ENCODE data around the gene CCDC171. TPM values are rescaled to one million over a fixed set of nuclear protein-coding genes. Genes with fewer than 3 reads are reported as not detected.

The CCDC171 gene
- total and polyA plus RNA-seq, 2 of the 13 experiments (the other 11 are each of a cell fraction or from before 2014, with no cell fraction given) = 0.95 to 2.5 TPM

- TF ChIP-seq ZNF275 (CRISPR knock-in tag; IDR thresholded peaks at IDR 0.05; ENCODE audit: borderline replicate concordance) = peak; percentile 64; the same call in 1 of the 2 replicates
- no peak for TF ChIP-seq PTBP1 (IDR thresholded peaks at IDR 0.05; ENCODE audit: low read depth, low read length, poor library complexity, severe bottlenecking)
- peak; percentile 43 for TF ChIP-seq DR1 (CRISPR knock-in tag; IDR thresholded peaks at IDR 0.05)
- peak; percentile 38; the same call in 1 of the 2 replicates for TF ChIP-seq FOXA3 (CRISPR knock-in tag; IDR thresholded peaks at IDR 0.05)
- TF ChIP-seq ZBTB49 (CRISPR knock-in tag; IDR thresholded peaks at IDR 0.05; ENCODE audit: borderline replicate concordance) = no peak
- 0 out of 2 replicates have a peak, but pooled peaks have one; percentile 47 for TF ChIP-seq PHF20 (CRISPR knock-in tag; IDR thresholded peaks at IDR 0.05)
- TF ChIP-seq ZBED4 (CRISPR knock-in tag; IDR thresholded peaks at IDR 0.05; ENCODE audit: borderline replicate concordance) = no peak
- TF ChIP-seq ZBTB42 (CRISPR knock-in tag; IDR thresholded peaks at IDR 0.05) = no peak
- no peak for TF ChIP-seq ELF3 (CRISPR knock-in tag; IDR thresholded peaks at IDR 0.05)
- TF ChIP-seq ZSCAN31 (CRISPR knock-in tag; IDR thresholded peaks at IDR 0.05; ENCODE audit: low read depth) = peak; percentile 88; the same call in 1 of the 2 replicates
- no peak for TF ChIP-seq STAT6 (CRISPR knock-in tag; IDR thresholded peaks at IDR 0.05; ENCODE audit: borderline replicate concordance)
- TF ChIP-seq ERF (CRISPR knock-in tag; IDR thresholded peaks at IDR 0.05) = peak; percentile 48; the same call in 1 of the 2 replicates
- TF ChIP-seq CSRNP2 (CRISPR knock-in tag; conservative IDR thresholded peaks at IDR 0.05; ENCODE audit: low read depth) = no peak
- TF ChIP-seq ZBTB43 (CRISPR knock-in tag; conservative IDR thresholded peaks at IDR 0.05) = peak; percentile 18; the same call in 1 of the 2 replicates
These were observed 41.9 kb upstream of the CCDC171 start, which contains the start of gene PSIP1 (continued) for GRCh38 chr9:15510789-15511575.

Measured in HepG2 (cell line).